ENCODE data around the gene SALL4.

- TF ChIP-seq EZH2phosphoT487 (IDR thresholded peaks at IDR 0.05; ENCODE audit: unreplicated experiment) = no peak
- TF ChIP-seq CTCF (conservative IDR thresholded peaks at IDR 0.05; ENCODE audit: low read depth in 2 of 2) = no peak
- no peak for TF ChIP-seq JUNB (IDR thresholded peaks at IDR 0.05; ENCODE audit: unreplicated experiment)
- TF ChIP-seq EZH2 (IDR thresholded peaks at IDR 0.05; ENCODE audit: low read depth, unreplicated experiment) = no peak
- TF ChIP-seq CREB1 (CRISPR knock-in tag; IDR thresholded peaks at IDR 0.05; ENCODE audit: low read depth) = no peak
Measured at GRCh38 chr20:51740838-51741237, 61.5 kb downstream of the SALL4 start.

Measured in GM23338 (cell line).